GM18868 (cell line): ENCODE results near the gene OR13A1.
A peak's percentile ranks its signal among the peaks of the same experiment; 100 is the strongest.
"Not testable (repeated sequence)": the region's sequence is repeated elsewhere in the genome, so short reads cannot be mapped to it uniquely, and the experiment has no call there.

Experiments used
- ATAC-seq: cut with Tn5 transposase; IDR thresholded peaks from one replicate; pipeline ENCODE4 v1.9.1; 2021; ENCODE audit warnings: mild to moderate bottlenecking, moderate library complexity; ENCODE audit not compliant: unreplicated experiment

Gene OR13A1

DNA sequence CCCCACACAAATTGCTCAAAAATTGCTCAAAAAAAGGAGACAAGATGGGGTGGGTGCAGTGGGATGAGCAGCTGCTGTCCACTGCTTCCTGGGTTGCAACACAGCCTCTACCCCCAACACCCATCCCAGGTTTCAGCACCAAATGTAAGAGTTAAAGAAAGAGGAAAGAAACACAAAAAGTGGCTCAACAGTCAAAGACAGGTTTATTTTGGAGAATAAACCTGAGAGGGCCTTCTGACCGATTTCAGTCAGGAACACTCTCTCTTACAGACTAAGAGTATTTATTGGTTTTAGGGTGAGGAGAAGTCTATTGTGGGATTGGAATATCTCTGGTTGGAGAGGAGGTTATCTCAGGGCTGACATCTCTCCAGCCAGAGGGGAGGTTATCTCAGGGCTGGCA is 28.4 kb downstream of the OR13A1 start:
- no peak for ATAC-seq

DNA sequence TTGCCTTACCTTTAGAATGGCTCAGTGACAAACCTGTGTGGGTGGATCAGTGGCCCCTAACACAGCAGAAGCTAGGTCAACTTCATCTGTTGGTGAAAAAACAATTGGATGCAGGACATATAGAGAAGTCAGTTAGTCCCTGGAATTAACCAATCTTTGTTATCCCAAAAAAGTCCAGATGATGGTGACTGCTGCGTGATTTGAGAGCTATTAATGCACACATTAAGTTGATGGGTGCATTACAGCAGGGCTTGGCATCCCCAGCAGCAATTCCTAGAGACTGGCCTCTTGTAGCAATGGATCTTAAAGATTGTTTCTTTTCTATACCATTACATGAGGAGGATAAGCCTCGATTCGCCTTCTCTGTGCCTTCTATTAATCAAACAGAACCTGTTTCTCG is 33.3 kb downstream of the OR13A1 start:
- ATAC-seq: no peak

DNA sequence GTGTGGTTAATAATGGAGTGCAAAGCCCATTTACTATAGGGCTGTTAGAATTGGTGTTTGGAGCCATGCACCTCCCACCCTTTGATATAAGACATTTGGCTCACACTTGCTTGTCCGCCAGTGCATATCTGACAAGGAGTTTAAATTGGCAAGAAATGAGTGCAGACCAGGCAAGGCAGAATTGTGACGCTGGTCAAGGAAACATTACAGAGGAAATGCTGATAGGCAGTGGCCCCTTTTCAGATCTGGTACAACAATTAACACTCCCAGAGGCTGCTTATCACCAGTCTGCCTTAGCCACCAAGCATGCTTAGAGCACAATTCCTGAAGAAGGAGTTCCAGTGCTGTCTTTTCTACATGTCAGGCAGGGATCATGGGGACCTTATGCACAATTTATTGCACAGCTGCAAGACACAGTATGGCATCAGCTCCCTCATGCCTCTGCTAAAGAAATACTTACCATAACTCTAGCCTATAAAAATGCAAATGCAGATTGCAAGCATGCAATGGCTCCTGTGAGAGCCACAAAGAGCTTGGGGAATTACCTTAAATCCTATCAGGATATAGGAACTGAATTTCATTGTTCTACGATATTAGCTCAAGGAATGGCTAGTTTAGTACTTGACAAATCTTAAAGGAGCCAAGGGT is 35.2 kb downstream of the OR13A1 start:
- ATAC-seq: no peak

DNA sequence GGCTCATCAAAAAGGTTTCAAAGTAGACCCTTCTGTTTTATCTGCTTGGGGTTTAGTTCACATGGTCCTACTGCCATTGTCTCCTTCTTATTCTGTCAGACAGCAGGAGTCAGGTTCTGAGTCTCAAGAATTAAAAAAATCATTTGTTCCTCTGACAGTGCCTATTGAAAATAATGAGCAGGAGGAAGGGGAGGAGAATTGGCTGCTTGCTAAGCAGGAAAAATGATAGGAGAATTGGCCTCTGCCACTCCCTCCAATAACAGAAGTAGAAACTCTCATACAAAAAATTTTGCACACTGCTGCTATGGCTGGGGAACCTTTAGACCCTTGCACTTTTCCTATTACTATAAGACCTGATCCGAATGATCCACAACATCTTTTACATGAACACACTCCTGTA is 35.7 kb downstream of the OR13A1 start:
- no peak for ATAC-seq

DNA sequence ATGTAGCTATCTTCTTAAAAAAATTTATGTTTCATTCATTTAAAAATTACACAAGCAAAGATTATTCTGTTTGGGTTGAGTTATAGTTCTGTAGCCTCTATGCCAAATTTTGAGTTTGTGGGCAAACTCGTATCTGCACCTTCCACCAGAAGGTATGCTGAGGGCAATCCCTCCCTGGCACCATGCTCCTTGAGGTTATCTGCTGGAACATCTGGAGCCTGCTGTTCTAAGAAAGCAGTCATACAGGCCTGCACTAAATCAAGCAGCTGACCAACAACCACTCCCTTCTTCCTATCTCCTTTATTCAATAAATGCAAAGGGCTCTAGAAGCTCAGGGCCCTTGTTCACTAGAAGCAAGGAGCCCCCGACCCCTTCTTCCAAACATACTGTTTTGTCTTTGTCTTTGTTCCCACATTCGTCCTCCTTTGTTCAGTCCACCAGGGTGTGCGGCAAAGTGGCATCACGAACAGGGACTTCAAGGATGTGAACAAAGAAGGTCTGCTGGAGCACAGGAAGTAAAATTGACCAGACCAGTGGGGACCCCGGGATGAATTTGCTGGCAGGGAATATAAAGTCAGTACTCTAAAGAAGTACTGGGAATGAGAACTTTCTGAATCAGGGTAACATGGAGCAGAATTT is 36.4 kb downstream of the OR13A1 start:
- no peak for ATAC-seq

DNA sequence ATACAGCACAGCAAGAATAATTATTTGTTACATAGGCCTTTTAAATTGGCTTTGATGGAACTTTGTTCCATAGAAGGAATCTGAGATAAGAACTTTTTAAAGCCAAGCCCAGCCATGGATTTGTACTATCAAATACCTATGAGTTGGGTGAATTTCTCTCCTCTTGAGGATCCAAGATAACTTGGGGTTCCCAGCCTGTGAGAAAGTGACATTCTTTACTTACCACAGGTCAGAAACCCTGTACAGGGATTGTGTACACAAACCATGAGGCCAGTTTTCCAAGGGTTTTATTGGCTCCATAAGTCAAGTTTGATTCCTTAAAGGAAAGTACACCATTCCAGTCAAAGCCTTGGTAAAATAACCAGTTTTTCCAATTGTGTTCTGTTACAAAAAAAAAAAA is 39.3 kb downstream of the OR13A1 start:
- not testable (repeated sequence) for ATAC-seq

DNA sequence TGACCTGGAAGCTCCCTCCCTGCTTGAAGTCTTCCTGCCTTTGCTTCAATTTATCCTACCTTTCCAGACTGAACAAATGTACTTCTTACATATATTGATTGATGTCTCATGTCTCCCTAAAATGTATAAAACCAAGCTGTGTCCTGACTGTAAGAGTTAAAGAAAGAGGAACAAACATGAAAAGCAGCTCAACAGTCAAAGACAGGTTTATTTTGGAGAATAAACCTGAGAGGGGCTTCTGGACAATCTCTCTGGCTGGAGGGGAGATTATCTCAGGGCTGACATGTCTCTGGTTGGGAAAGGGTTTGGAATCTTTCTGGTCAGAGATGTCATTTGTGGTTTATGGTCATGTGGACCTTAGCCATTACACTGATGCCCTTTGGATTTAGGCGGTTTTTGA is 41.0 kb downstream of the OR13A1 start:
- ATAC-seq: no peak

DNA sequence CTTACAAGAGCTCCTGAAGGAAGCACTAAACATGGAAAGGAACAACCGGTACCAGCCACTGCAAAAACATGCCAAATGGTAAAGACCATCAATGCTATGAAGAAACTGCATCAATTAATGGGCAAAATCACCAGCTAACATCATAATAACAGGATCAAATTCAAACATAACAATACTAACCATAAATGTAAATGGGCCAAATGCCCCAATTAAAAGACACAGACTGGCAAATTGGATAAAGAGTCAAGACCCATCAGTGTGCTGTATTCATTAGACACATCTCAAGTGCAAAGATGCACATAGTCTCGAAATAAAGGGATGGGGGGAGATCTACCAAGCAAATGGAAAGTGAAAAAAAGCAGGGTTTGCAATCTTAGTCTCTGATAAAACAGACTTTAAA is 47.6 kb downstream of the OR13A1 start:
- ATAC-seq: not testable (repeated sequence)

DNA sequence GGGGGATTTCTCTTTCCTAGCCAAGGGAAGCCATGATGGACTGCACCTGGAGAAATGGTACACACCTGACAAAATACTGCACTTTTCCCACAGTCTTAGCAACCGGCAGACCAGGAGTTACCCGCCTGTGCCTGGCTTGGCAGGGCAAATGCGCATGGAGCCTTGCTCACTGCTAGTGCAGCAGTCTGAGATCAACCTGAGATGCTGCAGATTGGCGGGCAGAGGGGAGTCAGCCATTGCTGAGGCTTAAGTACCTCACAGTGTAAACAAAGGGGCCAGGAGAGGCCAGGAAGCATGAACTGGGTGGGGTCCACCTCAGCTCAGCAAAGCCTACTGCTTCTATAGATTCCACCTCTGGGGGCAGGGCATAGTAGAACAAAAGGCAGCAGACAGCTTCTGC is 49.4 kb downstream of the OR13A1 start:
- no peak for ATAC-seq

DNA sequence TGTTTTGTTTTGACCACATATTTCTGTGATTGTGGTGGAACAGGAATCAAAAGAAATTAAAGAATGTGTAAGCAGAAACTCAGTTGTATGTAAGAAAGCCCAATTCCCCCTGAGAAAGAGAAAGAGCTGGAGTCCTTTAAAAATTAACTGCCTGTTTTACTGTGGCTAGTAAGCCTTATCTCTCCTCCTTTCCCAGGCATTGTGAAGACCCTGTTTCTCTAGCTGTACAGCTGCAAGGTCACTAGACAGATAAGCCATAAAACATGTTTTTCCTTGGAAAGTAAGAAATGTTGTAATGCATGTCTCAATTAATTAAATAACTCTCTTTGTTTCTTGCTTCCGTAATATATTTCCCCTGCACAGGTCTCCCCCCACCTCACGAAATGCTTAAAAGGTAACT is 53.5 kb downstream of the OR13A1 start:
- ATAC-seq: no peak

DNA sequence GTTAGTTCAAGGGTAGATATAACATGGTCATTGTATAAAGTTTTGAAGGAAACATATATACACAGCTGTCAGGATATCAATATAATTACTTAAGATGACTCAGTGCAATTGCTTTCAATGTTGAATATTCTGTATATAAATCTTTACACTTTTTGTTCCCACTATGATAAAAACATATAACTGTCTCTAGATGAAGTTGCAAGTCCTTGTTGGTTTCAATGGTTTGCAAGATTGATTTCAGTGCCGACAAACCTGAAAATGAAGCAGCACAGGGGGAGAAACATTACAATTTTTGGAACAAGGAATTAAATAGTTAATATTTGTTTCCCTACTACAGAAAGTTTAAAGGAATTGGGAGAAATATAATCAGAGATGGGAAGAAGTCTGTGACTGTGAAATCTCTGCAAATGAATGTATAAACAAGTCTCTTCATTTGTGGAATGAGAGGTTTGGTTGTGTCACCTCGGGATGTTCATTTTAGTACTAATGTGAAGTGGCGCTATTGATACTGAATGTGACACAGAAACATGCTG is 54.1 kb downstream of the OR13A1 start:
- ATAC-seq: no peak

DNA sequence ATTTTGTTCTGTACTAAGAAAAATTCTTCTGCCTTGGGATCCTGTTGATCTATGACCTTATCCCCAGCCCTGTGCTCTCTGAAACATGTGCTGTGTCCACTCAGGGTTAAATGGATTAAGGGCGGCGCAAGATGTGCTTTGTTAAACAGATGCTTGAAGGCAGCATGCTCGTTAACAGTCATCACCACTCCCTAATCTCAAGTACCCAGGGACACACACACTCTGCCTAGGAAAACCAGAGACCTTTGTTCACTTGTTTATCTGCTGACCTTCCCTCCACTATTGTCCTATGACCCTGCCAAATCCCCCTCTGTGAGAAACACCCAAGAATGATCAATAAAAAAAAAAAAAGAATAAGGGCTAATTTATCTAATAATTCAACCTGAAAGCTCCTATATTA is 54.8 kb downstream of the OR13A1 start:
- not testable (repeated sequence) for ATAC-seq

DNA sequence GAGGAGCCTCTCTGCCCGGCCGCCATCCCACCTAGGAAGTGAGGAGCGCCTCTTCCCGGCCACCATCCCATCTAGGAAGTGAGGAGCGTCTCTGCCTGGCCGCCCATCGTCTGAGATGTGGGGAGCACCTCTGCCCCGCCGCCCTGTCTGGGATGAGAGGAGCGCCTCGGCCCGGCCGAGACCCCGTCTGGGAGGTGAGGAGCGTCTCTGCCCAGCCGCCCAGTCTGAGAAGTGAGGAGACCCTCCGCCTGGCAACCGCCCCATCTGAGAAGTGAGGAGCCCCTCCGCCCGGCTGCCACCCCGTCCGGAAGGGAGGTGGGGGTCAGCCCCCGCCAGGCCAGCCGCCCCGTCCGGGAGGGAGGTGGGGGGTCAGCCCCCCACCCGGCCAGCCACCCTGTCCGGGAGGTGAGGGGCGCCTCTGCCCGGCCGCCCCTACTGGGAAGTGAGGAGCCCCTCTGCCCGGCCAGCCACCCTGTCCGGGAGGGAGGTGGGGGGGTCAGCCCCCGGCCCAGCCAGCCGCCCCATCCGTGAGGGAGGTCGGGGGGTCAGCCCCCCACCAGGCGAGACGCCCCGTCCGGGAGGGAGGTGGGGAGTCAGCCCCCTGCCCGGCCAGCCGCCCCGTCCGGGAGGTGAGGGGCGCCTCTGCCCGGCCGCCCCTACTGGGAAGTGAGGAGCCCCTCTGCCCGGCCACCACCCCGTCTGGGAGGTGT is 55.5 kb downstream of the OR13A1 start:
- ATAC-seq: not testable (repeated sequence)

DNA sequence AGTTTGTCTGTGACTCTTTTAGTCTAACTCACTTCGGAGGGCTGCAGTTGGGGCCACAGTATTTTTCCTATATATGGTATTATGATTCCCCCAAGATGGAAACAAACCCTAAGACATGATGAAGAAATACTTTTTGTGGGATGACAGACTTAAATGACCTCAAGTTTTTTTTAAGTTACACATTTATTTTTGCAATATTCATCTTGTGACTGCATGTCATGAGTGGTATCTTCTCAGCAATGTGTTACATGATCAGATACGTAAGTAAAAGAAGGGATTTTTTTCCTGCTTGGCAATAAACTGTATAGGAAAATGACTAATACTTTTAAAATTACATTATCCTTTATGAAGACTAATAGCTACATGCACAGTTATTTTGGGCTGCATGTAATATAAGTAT is 57.8 kb downstream of the OR13A1 start:
- ATAC-seq: no peak

DNA sequence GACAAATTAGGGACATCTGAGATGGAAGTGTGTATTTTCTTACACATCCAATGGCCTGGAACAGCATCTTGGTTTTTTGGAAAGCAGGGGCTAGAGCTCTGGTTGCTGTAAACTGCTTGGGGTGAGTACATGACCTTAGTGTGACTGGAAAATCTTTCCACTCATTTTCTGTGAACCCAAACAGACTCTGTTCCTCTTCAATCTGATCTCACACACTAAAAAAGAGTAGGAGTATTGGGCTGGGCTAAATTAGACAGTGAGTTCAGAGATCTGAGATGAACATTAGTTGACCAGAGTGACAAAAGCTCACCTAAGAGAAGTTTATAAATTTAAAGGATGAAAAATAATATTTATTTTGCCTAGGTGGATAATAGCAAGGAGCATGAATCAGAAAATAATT is 59.2 kb downstream of the OR13A1 start:
- no peak for ATAC-seq

DNA sequence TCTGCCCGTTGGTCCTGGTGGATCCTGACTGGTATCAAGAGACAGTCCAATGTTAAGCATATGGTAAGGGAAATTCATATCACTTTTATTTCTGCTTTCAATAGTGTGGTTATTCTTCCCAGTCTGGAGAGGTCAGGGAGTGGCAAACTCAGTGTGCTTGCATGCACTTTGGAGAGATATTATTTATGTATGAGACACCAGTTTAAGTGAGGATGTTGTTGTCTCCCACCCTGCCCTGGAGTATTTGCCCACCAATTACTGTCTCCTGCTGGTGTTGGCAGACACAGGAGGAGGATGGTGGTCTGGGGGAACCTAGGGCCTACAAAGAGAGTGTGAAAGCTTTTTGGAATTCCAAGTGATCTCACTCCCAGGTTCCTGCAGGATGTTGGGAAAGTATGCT is 59.7 kb downstream of the OR13A1 start:
- ATAC-seq: no peak

DNA sequence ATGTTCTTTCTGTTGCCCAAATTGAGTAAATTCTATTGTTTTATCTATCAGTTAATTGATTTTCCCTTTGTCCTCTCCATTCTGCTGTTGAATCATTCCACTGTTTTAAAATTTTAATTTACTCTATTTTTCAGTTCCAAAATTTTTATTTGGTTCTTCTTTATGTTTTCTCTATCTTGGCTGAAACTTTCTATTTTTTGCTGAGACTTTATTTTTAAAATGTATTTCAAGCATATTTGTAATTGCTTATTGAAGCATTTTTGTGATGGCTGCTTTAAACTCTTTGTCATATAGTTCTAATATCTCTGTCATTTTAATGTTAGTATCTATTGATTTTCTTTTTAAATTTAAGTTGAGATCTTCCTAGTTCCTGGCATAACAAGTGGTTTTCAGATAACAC is 60.5 kb downstream of the OR13A1 start:
- no peak for ATAC-seq

DNA sequence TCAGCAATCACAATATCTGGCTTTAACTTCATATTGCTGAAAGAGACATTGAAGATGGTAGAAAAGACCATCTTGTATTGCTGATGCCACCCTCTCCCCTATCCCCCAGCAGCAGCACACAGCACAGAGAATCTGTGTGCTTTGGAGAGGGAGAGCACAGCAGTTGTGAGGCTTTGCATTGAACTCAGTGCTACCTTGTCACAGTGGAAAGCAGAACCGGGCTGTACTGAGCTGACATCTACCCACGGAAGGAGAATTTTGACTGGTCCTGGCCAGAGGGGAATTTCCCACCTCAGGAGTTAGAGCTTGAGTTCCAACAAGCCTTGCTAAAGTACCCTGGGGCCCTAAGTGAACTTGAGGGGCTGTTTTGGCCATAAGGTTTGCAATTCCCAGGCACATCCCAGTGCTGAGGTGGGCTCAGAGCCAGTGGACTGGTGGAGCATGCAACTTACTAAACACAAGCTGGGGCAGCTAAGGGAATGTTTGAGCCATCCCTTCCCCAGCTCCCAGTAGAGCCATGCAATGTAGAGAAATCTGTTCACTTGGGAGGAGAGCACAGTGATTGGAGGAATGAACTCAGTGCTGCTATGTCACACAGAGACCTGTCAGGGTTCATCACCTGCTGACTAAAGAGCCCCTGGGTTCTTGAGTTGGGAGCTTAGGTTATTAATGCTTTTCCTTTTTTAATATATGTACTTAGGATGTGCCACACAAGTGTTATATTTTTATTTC is 62.1 kb downstream of the OR13A1 start:
- ATAC-seq: peak; percentile 77
